GM19324 (cell line): Measurements from ENCODE around the gene GUSB.
"Not testable (repeated sequence)": the region's sequence is repeated elsewhere in the genome, so short reads cannot be mapped to it uniquely, and the experiment has no call there.

Experiments used
- ATAC-seq: cut with Tn5 transposase; IDR thresholded peaks from one replicate; pipeline ENCODE4 v1.9.1; 2021; ENCODE audit warnings: mild to moderate bottlenecking, moderate library complexity; ENCODE audit not compliant: unreplicated experiment, low FRiP score

GUSB gene

DNA sequence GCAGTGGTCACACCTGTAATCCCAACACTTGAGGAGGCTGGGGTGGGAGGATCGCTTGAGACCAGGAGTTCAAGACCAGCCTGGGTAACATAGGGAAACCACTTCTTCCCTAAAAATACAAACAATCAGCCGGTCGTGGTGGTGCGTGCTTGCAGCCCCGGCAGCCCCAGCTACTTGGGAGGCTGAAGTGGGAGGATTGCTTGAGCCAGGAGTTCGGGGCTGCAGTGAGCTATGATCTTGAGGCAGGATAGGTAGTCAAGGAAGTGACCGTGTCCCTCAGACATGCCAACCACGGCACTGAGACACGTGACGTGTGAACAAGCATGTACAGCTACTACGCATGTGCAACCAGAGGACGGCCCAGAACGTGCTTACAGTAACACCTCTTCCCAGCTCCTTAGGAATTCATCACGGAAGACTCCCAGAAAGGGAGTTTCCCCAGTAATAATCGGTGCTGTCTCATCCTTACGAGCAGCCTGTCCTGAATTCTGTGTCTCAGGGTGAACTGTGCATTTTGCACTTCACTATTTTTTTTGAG is 5.3 kb downstream of the GUSB start:
- ATAC-seq, result no peak

DNA sequence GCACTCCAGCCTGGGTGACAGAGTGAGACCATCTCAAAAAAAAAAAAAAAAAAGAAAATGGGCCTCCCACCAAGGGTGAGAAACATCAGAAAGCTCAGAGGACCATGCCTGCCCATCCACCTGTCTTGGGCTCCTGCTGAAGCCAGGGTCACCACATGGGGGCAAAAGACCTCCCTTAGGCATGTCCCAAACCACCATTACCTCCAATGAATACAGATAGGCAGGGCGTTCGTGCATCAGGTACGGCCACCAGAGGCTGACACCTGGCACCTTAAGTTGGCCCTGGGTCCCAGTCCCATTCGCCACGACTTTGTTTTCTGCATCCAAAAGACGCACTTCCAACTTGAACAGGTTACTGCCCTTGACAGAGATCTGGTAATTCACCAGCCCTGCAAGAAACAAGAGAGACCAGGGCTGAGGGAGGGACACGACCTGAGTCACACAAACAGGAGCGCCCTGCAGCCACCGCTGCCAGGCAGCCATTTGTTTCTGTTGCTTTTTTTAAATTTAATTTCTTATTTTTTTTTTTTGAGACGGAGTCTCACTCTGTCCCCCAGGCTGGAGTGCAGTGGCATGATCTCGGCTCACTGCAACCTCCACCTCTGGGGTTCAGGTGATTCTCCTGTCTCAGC is 6.1 kb downstream of the GUSB start:
- ATAC-seq, result no peak

DNA sequence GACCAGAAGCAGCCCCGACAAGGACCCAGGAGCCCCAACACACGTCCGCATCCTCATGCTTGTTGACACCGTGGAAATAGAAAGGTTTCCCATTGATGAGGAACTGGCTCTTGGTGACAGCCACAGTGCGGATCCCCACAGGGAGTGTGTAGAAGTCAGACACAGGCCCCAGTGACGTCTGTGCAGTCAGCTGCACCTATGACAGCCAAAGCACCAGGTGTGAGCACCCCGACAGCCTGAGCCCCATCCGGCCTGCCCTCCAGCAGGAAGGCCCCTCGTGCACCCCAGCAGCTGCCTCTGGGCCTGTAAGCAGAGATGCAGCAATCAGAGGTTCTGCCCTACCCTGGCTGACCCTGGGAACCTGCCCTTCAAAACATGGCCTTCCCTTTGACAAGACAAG is 7.1 kb downstream of the GUSB start:
- ATAC-seq, result no peak

- ATAC-seq, result no peak
Observed at GRCh38 chr7:65974191-65974801, 7.7 kb downstream of the GUSB start.

GRCh38 chr7:65972976-65973375 is 9.0 kb downstream of the GUSB start:
- ATAC-seq, result no peak

DNA sequence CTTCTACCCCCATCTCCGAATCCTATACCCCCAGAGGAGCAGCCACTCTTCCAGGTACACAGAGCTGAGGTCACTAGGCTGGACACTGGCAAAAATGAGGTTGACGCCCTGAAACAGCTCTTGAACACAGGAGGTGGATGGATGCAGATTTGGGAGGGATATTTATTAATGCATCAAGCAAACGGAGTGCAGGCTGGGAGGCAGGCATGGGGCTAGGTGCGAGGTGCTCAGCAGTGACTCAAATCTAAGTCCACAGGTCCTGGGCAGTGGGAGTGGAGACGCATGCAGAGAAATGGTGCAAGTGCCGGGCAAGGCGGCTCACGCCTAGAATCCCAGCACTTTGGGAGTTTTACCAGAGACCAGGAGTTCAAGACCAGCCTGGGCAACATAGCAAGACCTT is 11.0 kb downstream of the GUSB start:
- ATAC-seq, result no peak

DNA sequence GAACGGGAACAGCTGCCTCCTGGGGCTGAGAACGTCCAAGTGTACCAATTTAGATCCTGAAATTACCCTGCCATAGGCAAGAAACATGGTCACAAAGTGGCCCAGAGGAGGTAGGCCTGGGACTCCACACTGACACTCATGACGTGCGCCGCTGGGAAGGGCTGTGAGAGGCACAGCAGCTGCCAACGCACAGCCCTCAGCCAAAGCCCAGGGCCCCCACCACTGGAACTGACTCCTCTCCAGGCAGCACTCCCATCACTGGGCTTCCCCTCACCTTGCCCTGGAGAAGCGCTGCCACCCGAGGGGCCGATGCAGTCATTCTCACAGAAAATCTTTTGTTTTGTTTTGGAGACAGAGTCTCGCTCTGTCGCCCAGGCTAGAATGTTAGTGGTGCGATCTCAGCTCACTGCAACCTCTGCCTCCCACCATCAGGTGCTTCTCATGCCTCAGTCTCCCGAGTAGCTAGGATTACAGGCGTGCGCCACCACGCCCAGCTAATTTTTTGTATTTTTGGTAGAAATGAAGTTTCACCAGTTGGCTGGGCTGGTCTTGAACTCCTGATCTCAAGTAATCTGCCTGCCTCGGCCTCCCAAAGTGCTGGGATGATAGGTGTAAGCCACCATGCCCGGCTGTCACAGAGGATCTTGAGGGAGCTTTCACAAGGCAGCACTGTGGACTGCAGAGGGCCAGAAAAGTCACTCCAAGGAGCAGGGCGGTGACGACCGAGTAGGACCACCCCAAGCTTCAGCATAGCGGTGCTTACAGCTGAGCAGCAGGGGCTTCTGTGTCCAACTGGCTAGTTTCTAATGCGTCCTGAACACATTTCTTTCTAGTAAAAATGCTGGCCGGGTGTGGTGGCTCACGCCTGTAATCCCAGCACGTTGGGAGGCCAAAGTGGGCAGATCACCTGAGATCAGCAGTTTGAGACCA is 13.5 kb downstream of the GUSB start:
- no peak for ATAC-seq

- no peak for ATAC-seq
Observed at GRCh38 chr7:65967361-65968155, 14.5 kb downstream of the GUSB start.

- no peak for ATAC-seq
Observed at GRCh38 chr7:65966146-65966545, 15.9 kb downstream of the GUSB start.

DNA sequence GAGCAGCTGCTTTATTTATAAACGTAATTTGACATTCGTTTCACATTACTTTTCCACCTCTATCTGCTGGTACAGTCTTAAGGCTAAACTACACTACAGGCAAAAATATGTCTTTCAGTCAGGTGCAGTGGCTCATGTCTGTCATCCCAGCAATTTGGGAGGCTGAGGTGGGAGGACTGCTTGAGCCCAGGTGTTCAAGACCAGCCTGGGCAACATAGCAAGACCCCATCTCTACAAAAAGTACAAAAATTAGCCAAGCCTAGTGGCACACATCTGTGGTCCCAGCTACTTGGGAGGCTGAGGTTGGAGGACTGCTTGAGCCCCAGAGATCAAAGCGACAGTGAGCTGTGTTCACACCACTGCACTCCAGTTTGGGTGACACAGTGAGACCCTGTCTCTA is 17.3 kb downstream of the GUSB start:
- not testable (repeated sequence) for ATAC-seq

DNA sequence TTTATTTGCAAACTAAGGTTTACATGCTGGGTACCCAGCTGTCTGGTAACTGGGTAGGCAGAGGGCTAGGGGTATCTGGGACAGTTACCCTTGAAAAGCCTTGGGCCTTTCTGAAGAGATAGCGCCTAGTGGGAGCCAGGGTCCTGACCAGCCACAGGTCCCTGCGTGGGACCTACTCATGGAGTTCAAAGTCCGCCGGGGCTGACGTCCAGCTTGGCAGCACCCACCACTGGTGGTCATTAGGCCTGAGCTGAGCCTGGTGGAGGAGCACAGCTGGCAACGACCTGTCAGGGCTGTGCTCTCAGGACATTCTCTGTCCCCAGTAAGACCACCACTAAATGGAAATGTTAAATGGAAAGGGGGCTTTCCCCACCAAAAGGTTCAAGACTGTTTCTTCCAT is 20.0 kb downstream of the GUSB start:
- no peak for ATAC-seq

- no peak for ATAC-seq
Observed at GRCh38 chr7:65960351-65961074, 21.5 kb downstream of the GUSB start.

DNA sequence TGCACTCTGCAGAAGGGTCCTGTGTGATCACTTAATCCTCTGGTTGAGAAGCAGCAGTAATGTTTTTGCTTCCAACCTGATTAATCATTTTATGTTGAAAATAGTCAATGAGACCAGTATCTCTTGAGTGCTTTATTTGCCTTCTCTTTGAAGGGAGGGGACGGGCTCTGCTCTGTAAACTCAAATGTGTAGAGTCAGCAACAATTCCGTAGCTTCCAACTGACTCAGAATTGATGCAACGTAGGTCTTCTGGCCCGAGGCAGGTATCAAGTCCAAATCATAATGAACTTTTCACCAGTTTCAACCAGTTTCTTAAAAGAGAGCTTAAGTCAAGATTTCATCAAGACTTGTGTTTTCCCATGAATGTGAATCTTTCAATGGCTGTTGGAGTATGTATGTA is 26.3 kb downstream of the GUSB start:
- ATAC-seq, result no peak

- ATAC-seq, result no peak
Observed at GRCh38 chr7:65953890-65954450, 28.0 kb downstream of the GUSB start.

GRCh38 chr7:65953001-65953720 is 28.9 kb downstream of the GUSB start:
- no peak for ATAC-seq

DNA sequence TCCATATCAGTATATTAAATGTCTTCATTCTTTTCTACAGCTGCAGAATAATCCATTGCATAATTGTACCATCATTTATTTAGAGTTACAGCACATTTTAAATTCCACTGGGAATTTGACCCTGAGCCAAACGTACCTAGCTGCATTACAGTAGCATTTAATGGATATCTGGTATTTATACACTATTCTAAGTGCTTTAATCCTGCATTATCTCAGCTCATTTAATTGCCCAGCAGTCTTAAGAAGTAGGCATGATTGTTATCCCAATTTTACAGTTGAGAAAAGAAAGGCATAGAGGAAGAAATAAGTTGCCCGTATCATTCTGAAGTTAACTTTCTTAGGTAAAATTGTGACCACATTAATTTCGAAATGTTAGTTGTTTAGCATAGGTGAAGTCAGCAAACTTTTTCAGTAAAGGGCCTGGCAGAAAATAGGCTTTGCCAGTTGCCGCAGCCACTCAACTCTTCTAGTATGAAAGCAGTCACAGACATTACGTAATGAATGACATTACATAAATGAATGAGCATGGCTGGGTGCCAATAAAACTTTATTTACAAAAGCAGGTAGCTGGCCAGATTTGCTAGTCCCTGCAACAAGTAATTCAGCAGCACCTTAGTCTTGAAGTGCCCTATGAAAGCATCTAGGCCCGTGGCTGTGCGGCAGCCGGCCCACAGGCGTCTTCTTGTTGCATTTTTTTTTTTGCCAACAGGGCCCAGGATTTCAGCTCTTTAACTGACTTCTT is 30.0 kb downstream of the GUSB start:
- no peak for ATAC-seq

- ATAC-seq, result no peak
Observed at GRCh38 chr7:65946904-65947303, 35.1 kb downstream of the GUSB start.

DNA sequence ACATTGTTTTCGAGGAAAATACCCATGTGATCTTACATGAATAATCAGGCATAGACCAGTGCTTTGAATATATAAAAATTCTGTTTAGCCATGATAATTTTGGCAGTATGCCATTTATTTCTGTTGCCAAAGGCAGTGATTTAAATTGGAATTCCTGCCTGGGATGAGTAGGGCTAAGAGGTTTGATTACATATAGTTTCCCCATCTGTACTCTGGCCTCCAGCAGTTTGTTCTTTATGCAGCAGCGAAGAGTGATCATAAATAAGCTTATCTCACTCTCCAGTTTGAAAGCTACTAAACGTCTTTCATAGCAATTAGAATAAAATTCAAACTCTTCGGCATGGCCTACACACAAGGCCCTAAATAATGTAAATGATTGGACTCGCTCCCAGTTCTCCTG is 36.2 kb downstream of the GUSB start:
- not testable (repeated sequence) for ATAC-seq
